A549 treated with RU486 at 1 μM for 4 hours (cell line): ENCODE results near the gene FUT7. TPM values are rescaled to one million over a fixed set of nuclear protein-coding genes. Genes with fewer than 3 reads are reported as not detected.

Experiments used
- total RNA-seq: library from RNA; stranded (reverse); fragments of 200-300 nt; extraction: Qiagen RNA extraction; gene quantifications from 5 replicates; pipeline ENCODE4 v1.2.3, GENCODE V29; 2022; ENCODE audit warnings: low read depth

FUT7 gene, protein sequence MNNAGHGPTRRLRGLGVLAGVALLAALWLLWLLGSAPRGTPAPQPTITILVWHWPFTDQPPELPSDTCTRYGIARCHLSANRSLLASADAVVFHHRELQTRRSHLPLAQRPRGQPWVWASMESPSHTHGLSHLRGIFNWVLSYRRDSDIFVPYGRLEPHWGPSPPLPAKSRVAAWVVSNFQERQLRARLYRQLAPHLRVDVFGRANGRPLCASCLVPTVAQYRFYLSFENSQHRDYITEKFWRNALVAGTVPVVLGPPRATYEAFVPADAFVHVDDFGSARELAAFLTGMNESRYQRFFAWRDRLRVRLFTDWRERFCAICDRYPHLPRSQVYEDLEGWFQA
- 0.07 to 0.09 TPM (median 0.08 TPM) in 3 of 5 replicates, not detected in the others for total RNA-seq

DNA sequence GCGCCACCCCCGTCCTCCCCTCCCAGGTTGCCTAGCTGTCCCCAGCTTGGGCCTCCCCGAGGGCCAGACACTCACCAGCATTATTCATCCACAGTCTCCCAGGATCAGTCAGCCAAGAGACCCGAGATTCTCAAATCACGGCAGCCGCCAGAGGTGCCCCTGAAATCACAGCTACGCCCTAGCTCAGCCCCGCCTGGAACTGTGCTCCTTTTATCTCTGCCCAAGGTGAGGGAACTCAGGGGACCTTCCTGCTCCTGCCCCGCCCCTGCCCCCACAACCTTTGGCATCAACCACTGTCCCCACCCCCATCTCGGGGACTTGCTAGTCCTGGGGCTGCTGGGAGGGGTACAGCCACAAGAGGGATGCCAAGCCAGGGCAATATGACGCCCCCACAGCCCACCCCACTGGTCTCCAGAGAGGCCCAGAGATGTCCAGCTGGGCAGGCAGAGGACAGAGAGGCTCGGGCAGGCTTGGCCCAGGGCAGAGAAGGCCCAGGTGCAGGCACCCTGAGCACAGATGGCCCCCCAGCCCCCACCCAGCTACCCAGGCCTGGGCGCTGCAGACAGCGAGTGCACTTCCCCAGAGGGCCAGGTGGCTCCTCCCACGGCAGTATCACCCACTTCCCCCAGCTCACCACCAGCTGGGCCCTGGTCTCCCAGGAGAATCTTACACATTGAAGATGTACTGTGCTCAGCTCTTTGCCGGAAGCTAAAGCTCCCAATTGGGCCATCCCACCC is at the start of gene FUT7:
Gene FUT7, minus strand, starts transcription at position 185 of the 737 bp plus-strand sequence. Its CDS starts 97 bp downstream, at position 88.

DNA sequence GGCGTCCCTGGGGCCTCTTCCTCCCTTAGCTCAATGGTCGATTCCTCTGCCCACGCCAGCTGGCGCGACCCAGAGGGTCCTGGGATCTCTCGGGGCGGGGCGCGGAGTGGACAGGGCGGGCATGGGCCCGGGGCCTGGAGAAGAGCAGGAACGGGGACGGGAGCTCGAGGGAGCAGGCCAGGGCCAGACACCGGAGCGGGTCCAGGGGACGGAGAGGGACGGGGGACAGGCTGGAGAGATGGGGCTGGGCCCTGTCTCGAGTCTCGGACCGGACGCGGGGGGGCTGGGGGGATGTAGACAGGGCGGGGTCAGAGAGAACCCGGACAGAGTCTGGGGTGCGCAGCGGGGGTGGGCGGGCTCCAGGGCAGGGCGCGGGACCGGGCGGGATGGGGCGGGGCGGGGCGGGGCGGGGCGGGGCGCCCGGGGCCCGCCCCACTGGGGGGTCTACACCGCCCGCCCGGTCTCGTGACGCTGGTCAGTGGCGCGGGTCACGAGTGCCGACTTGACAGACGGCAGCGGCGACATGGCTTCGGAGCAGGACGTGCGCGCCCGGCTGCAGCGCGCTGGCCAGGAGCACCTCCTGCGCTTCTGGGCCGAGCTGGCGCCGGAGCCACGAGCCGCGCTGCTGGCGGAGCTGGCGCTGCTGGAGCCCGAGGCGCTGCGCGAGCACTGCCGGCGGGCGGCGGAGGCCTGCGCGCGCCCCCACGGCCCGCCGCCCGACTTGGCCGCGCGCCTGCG is 45.3 kb upstream of the FUT7 start, which contains the start of gene UAP1L1:
Gene UAP1L1, plus strand, starts transcription at position 508 of the 738 bp plus-strand sequence. Its CDS starts 16 bp downstream, at position 524.

DNA sequence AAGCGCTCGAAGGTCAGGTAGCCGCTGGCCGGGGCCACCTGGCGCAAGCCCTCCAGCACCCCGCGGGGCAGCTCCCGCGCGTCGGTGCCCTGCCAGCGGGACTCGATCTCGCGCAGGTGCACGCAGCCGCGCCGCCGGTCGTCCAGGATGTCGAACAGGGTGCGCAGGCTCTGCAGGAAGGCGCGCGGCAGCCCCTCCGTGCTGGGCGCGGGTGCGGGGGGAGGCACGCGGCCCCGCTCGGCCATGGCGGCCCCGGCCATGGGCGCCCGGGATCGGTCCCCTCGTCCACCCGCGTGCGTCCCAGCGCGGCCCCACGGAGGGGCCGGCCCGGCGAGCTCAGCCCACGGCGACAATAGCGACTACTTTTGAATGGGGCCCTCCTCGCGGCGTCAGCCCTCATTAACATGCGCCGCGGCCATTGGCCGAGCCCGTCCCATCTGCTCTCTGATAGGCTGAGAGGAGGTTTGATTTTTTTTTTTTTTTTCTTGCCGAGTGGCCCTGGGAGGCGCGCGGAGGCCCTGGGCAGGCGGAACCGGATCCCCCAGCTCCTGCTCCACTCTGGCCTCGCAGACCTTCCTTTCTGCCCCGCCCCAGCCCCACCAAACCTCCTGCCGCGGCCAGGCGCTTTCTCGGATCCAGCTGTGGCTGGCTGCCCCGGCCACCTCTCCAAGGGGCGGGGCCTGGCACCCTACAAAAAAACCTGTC is 38.5 kb upstream of the FUT7 start, which contains the start of gene SAPCD2:
Gene SAPCD2, minus strand, starts transcription at position 357 of the 705 bp plus-strand sequence. Its CDS starts 97 bp downstream, at position 260.

DNA sequence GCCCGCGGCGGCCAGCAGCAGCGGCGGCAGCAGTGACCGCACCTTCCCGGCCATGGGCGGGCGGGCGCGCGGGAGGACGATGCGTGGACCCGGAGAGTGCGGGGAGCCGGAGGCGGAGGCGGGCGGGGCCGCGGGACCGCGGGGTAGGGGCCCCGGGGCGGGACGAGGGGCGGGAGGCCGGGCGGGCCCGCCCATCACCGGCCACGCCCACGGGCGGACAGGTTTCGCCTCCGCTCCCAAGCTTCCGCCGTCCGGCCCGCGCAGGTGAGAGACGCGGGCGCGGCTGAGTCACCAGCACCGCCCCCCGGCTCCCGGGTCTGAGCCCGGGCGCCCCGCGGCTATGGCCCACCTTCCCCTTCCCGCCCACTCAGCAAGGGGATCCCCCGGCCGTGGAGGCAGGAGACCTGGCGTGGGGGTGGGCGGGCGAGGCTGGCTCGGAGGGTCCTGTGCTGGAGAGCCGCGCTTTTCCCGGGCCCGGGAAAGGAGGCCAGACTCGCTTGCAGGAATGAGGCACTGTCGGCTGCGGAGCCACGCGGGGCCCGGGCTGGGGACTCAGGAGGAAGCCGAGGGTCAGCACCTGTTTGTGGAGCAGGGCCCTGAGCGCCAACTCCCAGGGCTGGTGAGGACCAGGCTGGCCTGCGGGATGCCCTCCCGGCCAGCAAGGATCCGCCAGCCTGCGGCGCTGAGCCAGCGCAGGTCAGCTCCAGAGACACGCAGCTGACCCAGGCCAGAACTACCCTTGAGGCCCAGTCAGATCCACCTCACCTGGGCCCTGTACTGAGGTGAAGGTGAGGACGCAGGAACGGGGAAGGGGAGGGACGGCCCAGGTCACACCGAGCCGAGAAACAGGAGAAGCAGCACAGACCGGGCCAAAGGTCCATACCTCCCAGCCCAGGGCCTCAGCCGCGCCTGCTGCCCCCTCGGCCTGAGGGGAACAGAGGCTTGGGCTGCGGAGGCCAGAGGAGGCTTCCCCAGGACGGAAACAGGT is 22.4 kb upstream of the FUT7 start, which contains the start of gene ENTPD2:
Gene ENTPD2, minus strand, starts transcription at position 118 of the 988 bp plus-strand sequence. Its CDS starts 64 bp downstream, at position 54.

DNA sequence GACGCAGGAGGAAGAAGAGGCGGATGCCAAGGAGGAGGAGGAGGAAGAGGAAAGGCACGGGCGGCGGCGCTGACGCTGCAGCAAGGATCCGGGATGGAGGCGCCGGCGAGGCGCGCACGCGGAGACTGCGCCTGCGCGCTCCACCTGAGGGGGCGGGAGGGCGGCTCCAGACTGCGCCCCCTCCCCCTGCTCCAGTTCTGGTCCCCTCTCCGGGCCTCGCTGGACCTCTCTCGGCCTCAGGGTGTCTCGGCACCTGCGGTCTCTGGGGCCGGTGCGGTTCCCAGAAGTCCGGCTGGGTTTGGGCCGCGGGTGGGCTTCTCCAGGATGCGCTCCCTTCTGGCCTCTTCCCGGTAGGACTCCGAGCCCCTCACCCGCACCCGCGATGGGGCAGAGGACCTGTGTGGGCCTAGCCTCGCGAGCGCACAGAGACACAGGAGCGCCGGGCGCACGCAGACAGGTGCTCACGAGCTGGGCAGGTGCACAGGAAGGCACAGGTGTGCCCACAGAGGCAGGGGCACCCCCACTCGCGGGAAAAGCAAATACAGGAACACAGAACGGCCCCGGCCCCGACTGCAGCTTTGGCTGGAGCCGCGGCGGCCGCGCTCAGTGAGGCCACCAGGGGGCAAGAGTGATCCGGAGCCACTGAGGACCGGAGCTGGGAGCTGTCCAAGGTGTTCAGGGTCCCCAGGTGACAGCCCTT is 14.3 kb upstream of the FUT7 start, which contains the start of gene NPDC1:
Gene NPDC1, minus strand, starts transcription at position 90 of the 700 bp plus-strand sequence. CDS start 188 bp downstream, outside the sequence.

DNA sequence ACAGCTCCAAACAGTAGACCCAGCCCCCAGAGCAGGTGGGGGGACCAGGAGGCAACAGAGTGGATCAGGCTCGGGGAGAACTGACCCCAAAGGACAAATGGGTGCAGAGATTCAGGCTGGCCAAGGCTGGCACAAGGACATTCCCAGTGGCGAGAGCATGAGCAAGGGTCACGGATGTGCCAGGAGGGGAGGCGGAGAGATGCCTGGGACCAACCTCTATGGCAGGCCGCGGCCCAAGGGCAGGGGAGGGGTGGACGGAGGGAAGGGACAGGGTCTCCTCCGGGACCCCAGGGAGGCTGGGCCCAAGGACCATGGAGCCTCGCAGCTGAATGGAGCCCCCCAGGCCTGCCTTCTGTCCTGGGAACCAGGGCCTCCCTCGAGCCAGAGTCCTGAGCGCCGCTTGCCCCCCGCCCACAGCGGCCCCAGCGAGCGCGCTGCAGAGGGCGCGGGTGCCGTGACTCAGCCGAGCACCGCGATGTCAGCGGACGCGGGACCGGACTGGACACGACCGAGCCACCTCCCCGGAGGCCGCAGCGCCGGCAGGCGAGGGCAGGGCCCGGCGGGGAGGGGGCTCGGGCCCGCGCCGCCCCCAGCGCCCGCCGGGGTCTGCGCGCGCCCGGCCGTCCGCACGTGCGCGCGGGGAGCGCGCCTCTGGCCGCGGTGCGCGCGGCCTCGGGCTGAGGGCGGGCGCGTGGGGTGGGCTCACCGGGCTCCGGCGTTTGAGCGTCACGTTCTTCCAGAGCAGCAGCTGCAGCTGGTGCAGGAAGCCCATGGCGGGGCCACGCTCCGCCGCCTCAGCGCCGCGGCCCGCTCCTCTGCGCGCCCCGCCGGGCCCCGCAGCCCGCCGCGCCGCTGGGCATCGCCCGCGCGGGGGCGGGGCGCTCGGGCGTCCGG is 4.3 kb downstream of the FUT7 start, which contains the start of gene ABCA2:
Gene ABCA2, minus strand, starts transcription at position 869 of the 894 bp plus-strand sequence. Its CDS starts 97 bp downstream, at position 772.

DNA sequence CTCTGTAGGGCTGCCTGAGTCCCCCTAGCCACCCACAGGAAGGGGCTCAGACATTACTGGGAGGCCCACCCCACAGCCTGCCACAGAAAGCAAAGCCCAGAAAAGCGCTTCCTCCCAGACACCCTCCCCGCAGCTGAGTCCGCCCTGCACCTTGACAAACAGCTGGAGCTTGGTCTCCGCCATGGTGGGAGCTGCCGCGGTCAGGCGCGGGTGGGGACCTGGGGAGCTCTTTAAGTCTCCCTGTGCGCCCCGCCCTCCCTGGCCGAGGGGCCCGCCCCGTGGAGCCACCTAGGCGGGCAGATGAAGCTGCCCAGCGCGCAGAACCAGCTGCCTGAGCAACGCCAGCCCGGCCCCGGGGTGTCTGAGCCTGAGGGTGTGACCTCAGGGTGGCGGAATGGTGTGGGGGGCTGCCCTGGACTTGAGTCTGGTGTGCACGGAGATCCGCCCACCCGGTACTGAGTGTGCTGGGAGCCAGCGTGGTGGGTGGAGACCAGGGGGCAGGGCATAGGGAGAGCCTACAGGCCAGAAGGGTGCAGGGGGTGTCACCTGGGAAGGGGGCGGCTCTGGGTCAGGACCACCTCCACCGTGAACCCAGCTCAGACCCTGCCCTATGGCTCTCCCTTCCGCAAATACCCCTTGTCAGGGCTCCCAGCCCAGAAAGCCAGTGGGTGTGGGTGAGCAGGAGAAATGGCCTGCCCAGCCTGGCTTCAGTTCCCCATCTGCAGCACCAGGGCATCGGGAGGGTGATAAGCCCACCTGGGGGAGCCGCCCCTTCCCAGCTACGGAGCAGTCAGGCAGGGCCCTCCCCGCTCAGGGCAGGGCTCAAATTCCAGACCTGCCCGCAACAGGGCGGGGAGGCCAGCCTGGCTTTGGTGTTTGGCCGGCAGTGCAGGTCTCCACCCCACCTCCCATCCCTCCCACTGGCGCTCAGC is 35.3 kb downstream of the FUT7 start, which contains the start of gene CLIC3:
Gene CLIC3, minus strand, starts transcription at position 208 of the 932 bp plus-strand sequence. Its CDS starts 25 bp downstream, at position 183.

DNA sequence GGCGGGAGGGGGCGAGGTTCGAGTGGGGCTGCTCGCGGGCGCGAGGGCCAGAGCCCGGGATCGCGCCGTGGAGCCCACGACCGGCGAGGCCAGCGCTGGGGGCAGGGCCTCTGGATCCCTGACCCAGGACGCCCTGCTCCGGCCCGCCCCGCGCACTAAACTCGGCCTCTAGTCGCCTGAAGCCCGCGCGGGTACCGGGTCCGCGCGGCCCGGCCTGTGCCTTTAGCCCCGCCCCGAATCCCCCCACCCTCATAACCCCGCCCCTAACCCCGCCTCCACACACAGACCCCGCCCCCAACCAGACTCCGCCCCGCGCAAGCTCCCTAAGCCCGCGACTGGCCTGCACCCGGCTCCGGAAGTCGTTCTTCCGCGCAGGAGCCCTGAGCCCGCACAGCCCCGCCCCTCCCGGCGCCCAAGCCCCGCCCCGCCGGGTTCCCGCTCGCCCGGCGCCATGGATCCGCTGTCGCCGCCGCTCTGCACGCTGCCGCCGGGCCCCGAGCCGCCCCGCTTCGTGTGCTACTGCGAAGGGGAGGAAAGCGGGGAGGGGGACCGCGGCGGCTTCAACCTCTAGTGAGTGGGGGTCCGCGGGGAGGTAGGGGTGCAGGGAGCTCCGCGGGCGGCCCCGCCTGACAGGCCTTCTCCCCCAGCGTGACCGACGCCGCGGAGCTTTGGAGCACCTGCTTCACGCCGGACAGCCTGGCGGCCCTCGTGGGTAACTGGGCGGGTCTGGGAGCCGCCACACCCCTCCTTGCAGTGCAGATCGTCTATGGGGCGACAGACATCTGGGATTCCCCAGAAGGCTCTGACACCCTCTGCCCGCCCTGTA is 39.7 kb downstream of the FUT7 start, which contains the start of gene PAXX:
Gene PAXX, plus strand, starts transcription at position 430 of the 826 bp plus-strand sequence. Its CDS starts 22 bp downstream, at position 452.

DNA sequence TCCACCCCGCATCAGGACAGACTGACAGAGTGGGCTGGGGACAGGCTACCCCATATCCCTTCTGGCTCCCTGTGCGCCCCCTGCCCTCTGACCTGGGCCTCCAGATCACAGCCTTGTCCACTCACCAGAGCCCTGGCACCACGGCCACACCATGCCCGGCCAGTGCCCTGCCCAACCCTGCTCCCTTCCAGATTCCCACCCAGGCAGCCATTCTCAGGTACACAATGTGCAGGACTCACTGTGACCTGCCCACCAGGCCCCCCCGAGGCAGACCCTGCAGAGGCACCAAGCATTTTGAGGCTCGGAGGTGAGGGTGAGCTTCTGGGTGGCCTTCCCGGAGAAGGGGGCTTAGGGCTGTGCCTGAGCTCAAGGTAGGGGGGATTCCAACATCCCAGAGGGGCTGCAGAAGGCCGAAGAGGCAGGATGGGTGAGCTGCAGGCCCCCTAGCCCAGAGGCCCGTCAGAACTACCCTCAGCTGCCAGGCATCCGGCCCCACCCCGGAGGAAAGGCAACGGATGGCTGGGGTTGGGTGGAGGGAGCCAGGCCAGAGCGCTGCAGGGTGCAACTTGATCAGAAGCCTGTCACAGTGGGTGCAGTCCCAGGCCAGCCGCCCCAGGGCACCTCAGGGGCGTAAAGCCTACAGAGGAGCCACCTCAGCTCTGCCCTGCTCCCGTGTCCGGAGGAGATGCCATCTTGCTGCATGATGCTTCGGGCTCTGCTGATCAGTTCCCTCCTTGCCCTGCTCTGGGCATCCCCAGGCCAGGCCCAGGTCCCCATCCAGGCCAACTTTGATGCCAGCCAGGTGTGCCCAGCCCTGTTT is 49.4 kb downstream of the FUT7 start, which contains the start of gene LCNL1:
Gene LCNL1, plus strand, starts transcription at position 762 of the 820 bp plus-strand sequence. CDS start 594 bp downstream, outside the sequence.

Other genes with a start within 250 kb of the FUT7 start
- 55.2 to 72.6 TPM (median 70.2 TPM) in 5 replicates for gene TMEM141, start 240.7 kb downstream of the FUT7 start, total RNA-seq
- gene CCDC183, start 235.8 kb downstream of the FUT7 start, total RNA-seq, result 0.28 to 0.49 TPM (median 0.32 TPM) in 5 replicates
- 62.1 to 91.5 TPM (median 77.2 TPM) in 5 replicates for gene RABL6, start 224.1 kb downstream of the FUT7 start, total RNA-seq
- gene AJM1, start 189.6 kb downstream of the FUT7 start, total RNA-seq, result 3.1 to 4.4 TPM (median 4.0 TPM) in 5 replicates
- 264 to 320 TPM (median 309 TPM) in 5 replicates for gene PHPT1, start 182.7 kb downstream of the FUT7 start, total RNA-seq
- 1.8 to 5.2 TPM (median 3.6 TPM) in 5 replicates for gene MAMDC4, start 179.7 kb downstream of the FUT7 start, total RNA-seq
- gene EDF1, start 165.8 kb downstream of the FUT7 start, total RNA-seq, result 453 to 576 TPM (median 473 TPM) in 5 replicates
- 43.0 to 67.7 TPM (median 61.3 TPM) in 5 replicates for gene TRAF2, start 145.6 kb downstream of the FUT7 start, total RNA-seq
- 58.4 to 107 TPM (median 95.0 TPM) in 5 replicates for gene FBXW5, start 87.3 kb downstream of the FUT7 start, total RNA-seq
- 0.24 to 2.2 TPM (median 0.66 TPM) in 5 replicates for gene C8G, start 86.8 kb downstream of the FUT7 start, total RNA-seq
- 0.61 to 1.6 TPM (median 0.86 TPM) in 5 replicates for gene LCN12, start 79.8 kb downstream of the FUT7 start, total RNA-seq
- 0.25 to 0.76 TPM (median 0.59 TPM) in 3 of 5 replicates, not detected in the others for gene PTGDS, start 54.6 kb downstream of the FUT7 start, total RNA-seq
- gene LCNL1, start 49.1 kb downstream of the FUT7 start, total RNA-seq, result not detected in 5 replicates
- 42.1 to 79.2 TPM (median 76.4 TPM) in 5 replicates for gene PAXX, start 39.7 kb downstream of the FUT7 start, total RNA-seq
- gene CLIC3, start 35.5 kb downstream of the FUT7 start, total RNA-seq, result 2.0 to 3.7 TPM (median 3.4 TPM) in 5 replicates
- 18.6 to 29.0 TPM (median 26.5 TPM) in 5 replicates for gene ABCA2, start 3.9 kb downstream of the FUT7 start, total RNA-seq
- 37.1 to 85.1 TPM (median 73.1 TPM) in 5 replicates for gene NPDC1, start 14.1 kb upstream of the FUT7 start, total RNA-seq
- 0.31 to 1.1 TPM (median 0.91 TPM) in 5 replicates for gene ENTPD2, start 22.0 kb upstream of the FUT7 start, total RNA-seq
- gene SAPCD2, start 38.5 kb upstream of the FUT7 start, total RNA-seq, result 14.0 to 28.0 TPM (median 25.8 TPM) in 5 replicates
- 9.3 to 14.6 TPM (median 11.2 TPM) in 5 replicates for gene UAP1L1, start 45.4 kb upstream of the FUT7 start, total RNA-seq
- 42.0 to 52.8 TPM (median 50.3 TPM) in 5 replicates for gene MAN1B1, start 54.9 kb upstream of the FUT7 start, total RNA-seq
- 71.8 to 128 TPM (median 111 TPM) in 5 replicates for gene DPP7, start 82.6 kb upstream of the FUT7 start, total RNA-seq
- 0.26 to 0.78 TPM (median 0.52 TPM) in 5 replicates for gene GRIN1, start 107.1 kb upstream of the FUT7 start, total RNA-seq
- 0.50 to 1.9 TPM (median 1.9 TPM) in 5 replicates for gene LRRC26, start 138.0 kb upstream of the FUT7 start, total RNA-seq
- gene TMEM210, start 140.0 kb upstream of the FUT7 start, total RNA-seq, result not detected in 5 replicates
- gene ANAPC2, start 156.5 kb upstream of the FUT7 start, total RNA-seq, result 21.7 to 38.1 TPM (median 33.0 TPM) in 5 replicates
- 103 to 153 TPM (median 139 TPM) in 5 replicates for gene SSNA1, start 156.6 kb upstream of the FUT7 start, total RNA-seq
- gene TPRN, start 168.7 kb upstream of the FUT7 start, total RNA-seq, result 5.1 to 10.4 TPM (median 8.8 TPM) in 5 replicates
- 33.4 to 46.5 TPM (median 43.2 TPM) in 5 replicates for gene TMEM203, start 173.6 kb upstream of the FUT7 start, total RNA-seq
- gene NDOR1, start 173.6 kb upstream of the FUT7 start, total RNA-seq, result 10.9 to 18.5 TPM (median 16.3 TPM) in 5 replicates
- gene RNF208, start 190.2 kb upstream of the FUT7 start, total RNA-seq, result 1.1 to 2.2 TPM (median 2.0 TPM) in 5 replicates
- 2.7 to 4.3 TPM (median 4.1 TPM) in 5 replicates for gene CYSRT1, start 193.1 kb upstream of the FUT7 start, total RNA-seq
- 0.16 to 0.23 TPM (median 0.23 TPM) in 3 of 5 replicates, not detected in the others for gene RNF224, start 195.4 kb upstream of the FUT7 start, total RNA-seq
- gene SLC34A3, start 198.8 kb upstream of the FUT7 start, total RNA-seq, result 0.07 to 0.08 TPM (median 0.07 TPM) in 3 of 5 replicates, not detected in the others
- gene TUBB4B, start 209.2 kb upstream of the FUT7 start, total RNA-seq, result 579 to 790 TPM (median 733 TPM) in 5 replicates
- gene STPG3, start 219.2 kb upstream of the FUT7 start, total RNA-seq, result not detected in 5 replicates
- 41.2 to 58.1 TPM (median 53.4 TPM) in 5 replicates for gene NELFB, start 223.2 kb upstream of the FUT7 start, total RNA-seq
- 18.6 to 30.7 TPM (median 27.4 TPM) in 5 replicates for gene TOR4A, start 245.6 kb upstream of the FUT7 start, total RNA-seq